ENCODE results near the gene EEF1G. TPM values are rescaled to one million over a fixed set of nuclear protein-coding genes. Genes with fewer than 3 reads are reported as not detected.
A peak's percentile ranks its signal among the peaks of the same experiment; 100 is the strongest.

EEF1G gene
- total RNA-seq, 2 experiments from 2014 or later, result 1,239 to 1,470 TPM

DNA sequence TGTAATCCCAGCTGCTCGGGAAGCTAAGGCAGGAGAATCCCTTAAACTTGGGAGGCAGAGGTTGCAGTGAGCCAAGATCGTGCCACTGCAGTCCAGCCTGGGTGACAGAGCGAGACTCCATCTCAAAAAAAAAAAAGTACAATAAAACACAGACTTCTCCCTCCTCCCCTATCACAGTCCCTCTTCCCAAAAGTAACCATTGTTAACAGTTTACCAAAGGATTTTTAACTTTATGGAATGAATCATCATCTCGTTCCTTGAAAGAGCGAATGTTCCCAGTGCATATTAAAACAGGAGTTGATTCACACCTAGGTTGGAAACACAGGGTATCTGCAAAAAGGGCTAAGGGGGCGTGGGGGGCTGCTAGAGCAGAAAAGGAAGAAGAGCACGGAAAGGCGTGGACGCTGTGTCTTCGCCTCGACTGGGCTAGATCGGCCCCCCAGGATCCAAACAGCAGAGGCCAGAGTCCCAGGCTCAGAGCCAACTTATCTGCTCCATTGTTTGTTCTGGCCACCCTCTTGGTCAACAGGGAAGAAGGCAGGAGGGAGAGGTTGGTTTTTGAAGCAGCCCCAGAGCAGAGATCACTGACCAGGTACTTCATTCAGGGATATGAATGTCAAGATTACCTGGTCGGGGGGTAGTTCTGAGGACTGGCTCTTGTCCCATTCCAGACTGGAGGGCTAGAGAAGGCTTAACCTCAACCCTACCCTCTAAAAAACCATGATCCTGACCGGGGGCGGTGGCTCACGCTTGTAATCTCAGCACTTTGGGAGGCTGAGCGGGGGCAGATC is 25.0 kb downstream of the EEF1G start:
- Mint-ChIP-seq H3K9me3 (no peaks in the 10 kb centered on the region), H3K27me3 (peaks cover 11% of the 10 kb centered on the region), H3K27ac (no peak overlapping the region), H3K36me3 (ENCODE audit: low read depth) (peaks cover 2% of the 10 kb centered on the region), H3K4me1 (peaks cover 70% of the 10 kb centered on the region), H3K4me3 (no peak overlapping the region)
- ChIA-PET CTCF (interaction anchor here (2.2 to 10.0 kb wide), 3 partner anchors 9 to 124 kb away, joined by 11 to 83 read pairs (median 14); no protein-coding TSS in a partner anchor), POLR2A (no interaction called here)
- DNase-seq, result no peak

DNA sequence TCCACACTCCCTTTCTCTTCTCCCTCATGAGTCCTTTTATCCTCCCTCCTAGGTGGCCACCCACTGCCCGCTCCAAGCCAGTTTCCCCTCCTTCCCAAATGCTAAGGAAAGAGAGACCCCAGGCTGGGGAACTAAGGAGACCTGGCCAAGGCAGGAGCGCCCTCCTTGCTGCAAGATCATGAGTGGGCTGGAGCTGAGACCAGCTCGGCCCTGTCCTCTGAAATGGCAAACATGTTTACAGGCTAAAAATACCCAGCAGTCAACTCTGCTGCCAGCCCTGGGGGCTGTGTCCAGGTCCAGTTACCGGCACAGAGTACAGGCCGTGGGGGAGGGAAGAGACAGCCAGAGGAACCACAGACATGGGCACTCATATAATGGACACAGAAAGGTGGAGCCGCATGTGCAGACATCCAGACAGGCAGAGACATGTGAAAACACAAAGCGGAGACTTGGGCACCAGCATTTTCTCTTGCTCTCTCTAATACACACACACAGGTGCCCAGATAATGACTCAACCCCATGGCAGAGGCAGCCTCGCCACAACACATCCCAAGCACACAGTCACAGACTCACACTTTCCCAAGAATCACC is 25.9 kb downstream of the EEF1G start:
- ChIA-PET CTCF (interaction anchor here (0.9 to 10.0 kb wide), 3 partner anchors 10 to 123 kb away, joined by 3 to 83 read pairs (median 11); no protein-coding TSS in a partner anchor), POLR2A (no interaction called here)
- Mint-ChIP-seq H3K27ac (peak overlapping the region; percentile 65), H3K9me3 (no peaks in the 10 kb centered on the region), H3K4me1 (peaks cover 70% of the 10 kb centered on the region), H3K27me3 (peaks cover 11% of the 10 kb centered on the region), H3K36me3 (ENCODE audit: low read depth) (peaks cover 6% of the 10 kb centered on the region), H3K4me3 (peak overlapping the region; percentile 79)
- DNase-seq, result no peak

DNA sequence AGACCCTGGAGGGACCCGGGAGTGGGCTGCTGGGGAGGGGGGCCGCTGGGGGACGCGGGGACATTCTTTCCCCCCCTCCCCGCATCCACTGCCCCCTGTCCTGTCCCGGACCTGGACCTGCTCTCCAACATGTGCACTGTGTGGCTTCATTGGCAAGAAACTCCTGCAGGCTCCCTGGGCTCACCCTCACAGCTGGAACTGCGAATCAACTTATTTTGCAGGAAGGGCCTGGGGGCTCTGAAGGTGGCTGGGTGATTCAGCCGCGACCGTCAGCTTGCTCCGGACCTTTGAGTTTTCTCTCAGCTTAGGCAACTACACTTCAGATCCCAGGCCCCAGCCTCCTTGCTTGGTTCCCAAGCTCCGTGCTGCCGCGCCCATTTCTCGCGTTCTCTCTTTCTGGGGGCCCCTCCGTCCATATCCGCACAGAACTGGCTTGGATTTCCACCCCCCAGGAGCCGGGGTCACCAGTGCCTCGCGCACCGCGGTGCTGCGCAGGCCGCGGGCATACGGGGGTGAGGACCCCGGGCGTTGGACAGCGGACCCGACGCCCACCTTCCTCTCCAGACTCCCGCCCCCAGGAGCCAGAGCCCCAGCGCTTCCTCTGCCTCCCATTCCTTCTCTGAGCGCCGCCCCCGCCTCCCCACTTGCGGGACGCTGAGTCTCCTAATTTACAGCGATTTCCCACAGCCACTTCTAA is 26.6 kb downstream of the EEF1G start:
- Mint-ChIP-seq H3K4me3 (peak overlapping the region; percentile 79), H3K36me3 (ENCODE audit: low read depth) (peaks cover 6% of the 10 kb centered on the region)
- DNase-seq, result no peak

DNA sequence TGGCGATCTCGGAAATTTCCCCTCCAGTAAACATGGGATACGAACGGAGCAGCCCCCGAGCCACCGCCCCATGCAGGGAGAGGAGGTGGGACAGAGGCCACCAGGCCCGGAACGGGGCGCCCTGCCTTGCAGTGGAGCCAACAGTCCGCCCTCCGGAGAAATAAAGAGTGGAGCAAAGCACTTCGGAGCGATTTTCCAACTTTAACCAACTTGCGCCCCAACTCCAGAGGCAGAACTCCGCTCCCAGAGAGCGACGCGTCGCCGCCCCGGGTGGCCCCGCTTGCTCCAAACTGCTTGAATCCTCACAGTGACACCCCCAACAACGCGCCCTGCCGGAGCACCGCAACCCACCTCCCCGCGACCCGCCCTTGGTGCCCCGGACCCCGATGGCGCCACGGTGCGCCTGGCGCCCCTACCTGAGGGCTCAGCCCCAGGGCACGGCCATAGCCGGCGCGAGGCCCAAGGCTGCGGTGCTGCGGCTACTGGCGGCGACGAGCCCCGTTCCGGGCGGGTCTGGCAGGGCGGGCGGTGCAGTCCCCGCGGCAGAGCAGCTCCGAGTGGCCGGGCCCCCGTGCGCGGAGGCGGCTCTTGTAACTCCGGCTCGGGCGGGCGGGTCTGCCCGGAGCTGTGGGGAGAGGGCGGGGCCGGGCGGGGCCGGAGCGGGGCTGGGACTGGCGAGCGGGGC is 27.3 kb downstream of the EEF1G start, which contains the start of gene AHNAK:
AHNAK (minus strand) TSS at position 563 of the 685 bp plus-strand sequence. CDS start 10,708 bp downstream, outside the sequence.
- peaks cover 70% of the 10 kb centered on the region for H3K4me1 Mint-ChIP-seq
- CTCF ChIA-PET, result interaction anchor here (0.9 to 10.0 kb wide), 4 partner anchors 11 to 122 kb away, joined by 3 to 83 read pairs (median 7); no protein-coding TSS in a partner anchor

More for the DNA sequence above, 26.6 kb downstream of the EEF1G start:
- H3K27ac Mint-ChIP-seq, result peak overlapping the region; percentile 65
- H3K4me1 Mint-ChIP-seq, result peaks cover 70% of the 10 kb centered on the region
- peaks cover 11% of the 10 kb centered on the region for H3K27me3 Mint-ChIP-seq
- H3K9me3 Mint-ChIP-seq, result no peaks in the 10 kb centered on the region
- ChIA-PET CTCF (interaction anchor here (0.9 to 10.0 kb wide), 3 partner anchors 11 to 122 kb away, joined by 3 to 83 read pairs (median 11); no protein-coding TSS in a partner anchor), POLR2A (interaction anchor here (0.7 to 1.1 kb wide), 2 partner anchors 8 to 12 kb away, joined by 4 to 5 read pairs; no protein-coding TSS in a partner anchor)

GRCh38 chr11:62545437-62546243 is 28.1 kb downstream of the EEF1G start:
- peak; percentile 46 for DNase-seq
- peaks cover 6% of the 10 kb centered on the region for H3K36me3 Mint-ChIP-seq (ENCODE audit: low read depth)
- H3K27me3 Mint-ChIP-seq, result peaks cover 11% of the 10 kb centered on the region
- peak overlapping the region; percentile 84 for H3K27ac Mint-ChIP-seq
- peaks cover 70% of the 10 kb centered on the region for H3K4me1 Mint-ChIP-seq
- no peaks in the 10 kb centered on the region for H3K9me3 Mint-ChIP-seq
- ChIA-PET POLR2A (no interaction called here), CTCF (interaction anchor here (1.7 to 10.0 kb wide), 4 partner anchors 7 to 119 kb away, joined by 3 to 83 read pairs (median 70); no protein-coding TSS in a partner anchor)
- H3K4me3 Mint-ChIP-seq, result peak overlapping the region; percentile 98

More for the DNA sequence above, 27.3 kb downstream of the EEF1G start, which contains the start of gene AHNAK:
- Mint-ChIP-seq H3K36me3 (ENCODE audit: low read depth) (peaks cover 6% of the 10 kb centered on the region), H3K27me3 (peaks cover 11% of the 10 kb centered on the region), H3K27ac (peak within 1 kb of the TSS; percentile 84), H3K4me3 (peak within 1 kb of the TSS; percentile 98), H3K9me3 (no peaks in the 10 kb centered on the region)
- POLR2A ChIA-PET, result interaction anchor here (0.7 to 1.1 kb wide), 2 partner anchors 9 to 12 kb away, joined by 4 to 5 read pairs; no protein-coding TSS in a partner anchor
- peak; percentile 70 for DNase-seq

DNA sequence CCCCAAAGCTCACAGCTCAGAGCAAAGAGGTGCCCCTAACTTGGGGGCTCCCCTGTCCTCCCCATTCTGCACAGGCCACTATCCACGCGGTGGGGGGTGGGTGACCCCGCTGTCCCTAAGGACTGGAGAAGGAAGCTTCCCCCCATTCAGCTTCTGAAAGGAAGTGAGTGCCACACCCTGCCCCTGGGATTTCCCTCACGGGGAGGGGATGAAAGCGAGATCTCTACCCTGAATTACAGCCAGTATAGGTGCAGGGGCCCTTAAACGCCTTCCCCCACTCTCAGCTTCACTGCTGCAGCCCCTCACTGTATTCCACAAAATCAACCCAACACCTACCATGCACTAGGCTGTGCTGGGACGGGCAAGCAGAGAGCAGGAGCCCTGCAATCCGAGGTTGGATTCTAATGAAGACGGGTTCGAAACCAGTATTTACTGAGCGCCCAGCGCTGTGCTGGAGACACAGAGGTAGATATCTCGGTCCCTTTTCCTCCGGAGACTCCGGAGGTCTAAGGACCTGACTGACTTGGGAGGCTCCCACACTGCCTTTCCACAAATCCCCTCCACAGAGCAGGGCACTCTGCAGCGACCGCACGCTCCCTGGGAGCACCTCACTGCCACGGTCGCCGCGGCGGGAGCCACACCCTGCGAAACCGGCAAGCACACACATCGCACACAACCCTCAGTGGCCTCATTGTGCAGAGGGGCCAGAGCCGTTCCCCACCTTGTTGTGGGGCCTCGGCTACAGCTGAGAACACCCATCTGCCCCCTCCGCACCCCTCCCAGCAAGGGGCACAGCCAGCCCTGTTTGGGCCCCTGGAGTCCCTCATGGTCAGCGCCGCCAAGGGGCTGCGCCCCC is 28.9 kb downstream of the EEF1G start:
- CTCF ChIA-PET, result interaction anchor here (0.6 to 10.0 kb wide), 8 partner anchors 8 to 197 kb away, joined by 3 to 83 read pairs (median 5); no protein-coding TSS in a partner anchor
- Mint-ChIP-seq H3K4me3 (peak overlapping the region; percentile 98), H3K36me3 (ENCODE audit: low read depth) (peaks cover 6% of the 10 kb centered on the region), H3K4me1 (peaks cover 68% of the 10 kb centered on the region), H3K27me3 (peaks cover 11% of the 10 kb centered on the region), H3K9me3 (no peaks in the 10 kb centered on the region), H3K27ac (peak overlapping the region; percentile 87)
- POLR2A ChIA-PET, result interaction anchor here (0.8 to 1.3 kb wide), 2 partner anchors 9 to 16 kb away, joined by 3 to 4 read pairs; no protein-coding TSS in a partner anchor
- peak; percentile 39 for DNase-seq

GRCh38 chr11:62543680-62544444 is 29.8 kb downstream of the EEF1G start:
- Mint-ChIP-seq H3K27me3 (peaks cover 9% of the 10 kb centered on the region), H3K36me3 (ENCODE audit: low read depth) (peaks cover 6% of the 10 kb centered on the region), H3K9me3 (no peaks in the 10 kb centered on the region), H3K4me3 (peak overlapping the region; percentile 98), H3K4me1 (peaks cover 73% of the 10 kb centered on the region), H3K27ac (peak overlapping the region; percentile 87)
- ChIA-PET CTCF (interaction anchor here (0.6 to 10.0 kb wide), 22 partner anchors 9 to 337 kb away, joined by 3 to 83 read pairs (median 6); partner anchors contain the start of genes SLC3A2 and TUT1), POLR2A (interaction anchor here (0.8 to 1.3 kb wide), 2 partner anchors 9 to 17 kb away, joined by 3 to 4 read pairs; no protein-coding TSS in a partner anchor)
- DNase-seq, result no peak

DNA sequence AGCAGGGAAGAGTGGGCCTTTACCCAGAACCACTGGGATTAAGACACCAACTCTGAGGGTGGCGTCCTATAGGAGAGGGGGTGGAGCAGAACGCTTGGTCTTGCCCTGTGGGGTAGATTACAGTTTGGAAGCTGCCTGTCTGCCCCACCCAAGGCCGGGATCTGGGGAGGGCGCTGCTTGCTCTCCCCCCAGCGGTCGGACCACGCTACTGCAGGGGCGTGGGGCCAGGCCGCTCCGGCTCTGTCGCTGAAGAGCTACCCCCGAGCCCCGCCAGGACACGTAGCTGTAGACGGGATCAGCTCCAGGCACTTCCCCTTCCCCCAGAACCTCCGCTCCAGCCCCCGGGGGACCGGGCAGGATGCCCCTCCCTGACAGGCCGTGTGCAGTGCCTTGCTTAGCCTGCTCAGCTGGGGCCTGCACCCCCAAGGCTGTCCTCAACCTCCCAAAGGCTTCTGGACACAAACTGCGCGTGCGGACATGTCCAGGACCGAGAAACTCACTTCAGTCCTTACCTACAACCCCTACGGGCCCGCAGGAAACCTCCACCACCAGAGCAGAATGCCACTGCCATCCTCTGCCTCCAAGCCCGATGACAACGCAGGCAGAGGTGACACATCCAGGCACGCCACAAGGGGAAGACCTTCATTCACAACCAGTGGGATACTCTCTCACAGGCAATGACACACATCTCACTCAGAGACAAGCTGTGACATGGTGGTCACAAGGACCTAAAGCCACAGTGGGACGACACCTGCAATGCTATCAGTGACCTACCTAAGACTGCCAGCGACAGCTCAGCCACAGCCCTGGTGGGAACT is 30.7 kb downstream of the EEF1G start:
- peaks cover 6% of the 10 kb centered on the region for H3K36me3 Mint-ChIP-seq (ENCODE audit: low read depth)
- H3K4me1 Mint-ChIP-seq, result peaks cover 76% of the 10 kb centered on the region

DNA sequence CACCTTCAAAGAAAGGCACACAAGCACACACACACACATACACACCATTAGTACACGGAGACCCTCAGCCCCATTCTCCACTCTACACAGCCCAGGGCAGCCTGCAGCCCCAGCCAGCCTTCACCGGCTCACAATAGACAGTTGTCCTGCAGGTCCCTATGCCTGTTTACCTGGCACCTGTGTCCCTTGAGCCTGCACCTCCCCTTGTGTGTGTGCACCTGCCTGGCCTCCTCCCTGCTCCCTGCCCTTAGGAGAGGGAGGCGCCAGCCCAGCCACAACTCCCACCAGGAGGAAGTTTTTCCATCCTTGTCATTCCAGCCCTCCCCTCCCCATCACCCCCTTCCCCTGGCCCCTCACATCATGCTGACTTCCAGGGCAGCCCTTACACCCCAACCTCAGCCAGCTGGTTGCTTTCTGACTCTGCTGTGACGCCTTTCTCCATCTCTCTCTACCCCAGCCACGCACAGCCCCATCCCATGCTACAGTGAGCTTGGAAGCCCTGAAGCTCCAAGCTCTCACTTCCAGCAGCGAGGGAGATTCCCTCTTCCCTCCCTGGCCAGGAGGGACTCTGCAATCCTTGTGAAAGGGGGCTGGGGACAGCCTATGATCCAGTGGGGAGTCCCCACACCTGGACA is 31.5 kb downstream of the EEF1G start:
- Mint-ChIP-seq H3K27ac (peak overlapping the region; percentile 80), H3K9me3 (no peaks in the 10 kb centered on the region), H3K4me3 (peak overlapping the region; percentile 98), H3K4me1 (peaks cover 71% of the 10 kb centered on the region), H3K27me3 (no peaks in the 10 kb centered on the region), H3K36me3 (ENCODE audit: low read depth) (peaks cover 6% of the 10 kb centered on the region)
- no peak for DNase-seq
- ChIA-PET CTCF (interaction anchor here (0.6 to 10.0 kb wide), 33 partner anchors 10 to 1328 kb away, joined by 3 to 83 read pairs (median 4); partner anchors contain the start of genes C11orf98, CSKMT, SCGB1A1 and SLC3A2), POLR2A (interaction anchor here (1.2 kb wide), 1 partner anchor 15 kb away, joined by 5 read pairs; no protein-coding TSS in a partner anchor)

More for the DNA sequence above, 30.7 kb downstream of the EEF1G start:
- Mint-ChIP-seq H3K27ac (peak overlapping the region; percentile 80), H3K27me3 (peaks cover 6% of the 10 kb centered on the region), H3K4me3 (peak overlapping the region; percentile 98), H3K9me3 (no peaks in the 10 kb centered on the region)
- peak; percentile 75 for DNase-seq
- ChIA-PET CTCF (interaction anchor here (0.6 to 10.0 kb wide), 43 partner anchors 10 to 1327 kb away, joined by 3 to 83 read pairs (median 3); partner anchors contain the start of genes C11orf98, CSKMT, INTS5 and SCGB1A1), POLR2A (interaction anchor here (1.2 kb wide), 1 partner anchor 14 kb away, joined by 5 read pairs; no protein-coding TSS in a partner anchor)

Measured in activated CD4-positive, alpha-beta T cell treated with anti-CD3 and anti-CD28 coated beads, Interleukin-2, amount 10 ng/mL, durations not matched to agents 7 days and 5 days (primary cell).